LoVo (cell line): Measurements from ENCODE around the gene ZC3H12D.

Experiments used
- DNase-seq: peaks from one replicate; pipeline ENCODE4 v3.0.0-alpha.2; 2016; ENCODE audit warnings: low spot score

ZC3H12D gene

GRCh38 chr6:149414009-149414408 is 70.8 kb downstream of the ZC3H12D start:
- DNase-seq = no peak

- DNase-seq = no peak
Observed at GRCh38 chr6:149410557-149410956, 74.3 kb downstream of the ZC3H12D start.

GRCh38 chr6:149409617-149410016 is 75.2 kb downstream of the ZC3H12D start:
- DNase-seq = no peak

- DNase-seq = no peak
Observed at GRCh38 chr6:149405823-149406765, 78.7 kb downstream of the ZC3H12D start.

GRCh38 chr6:149403534-149403933 is 81.3 kb downstream of the ZC3H12D start:
- no peak for DNase-seq

- DNase-seq = no peak
Observed at GRCh38 chr6:149400050-149400449, 84.8 kb downstream of the ZC3H12D start, which contains the start of gene SUMO4. Gene SUMO4, plus strand, starts transcription at chr6:149400262. Its CDS starts 130 bp downstream, at chr6:149400392.

- no peak for DNase-seq
Observed at GRCh38 chr6:149397384-149397783, 87.4 kb downstream of the ZC3H12D start.
